Ovary (tissue), 9 donors: ENCODE data around the gene KRT35. TPM values are rescaled to one million over a fixed set of nuclear protein-coding genes. Genes with fewer than 3 reads are reported as not detected.

Experiments
- DNase-seq, 5 donors: peaks; one replicate each; pipeline ENCODE4 v3.0.0-alpha.2; 2019 to 2020
- H3K27ac ChIP-seq, 2 donors: fragments of 200-600 bp; one replicate each; pipeline versions ENCODE4 v1.5.1 to v1.8.0; 2019 to 2022
- H3K27me3 ChIP-seq: fragments of 200-600 bp; one replicate; pipeline ENCODE4 v1.8.0; 2022
- H3K36me3 ChIP-seq: fragments of 200-600 bp; sonication (generic); one replicate; pipeline ENCODE4 v1.5.1; 2019
- H3K4me1 ChIP-seq: one replicate; pipeline ENCODE4 v1.8.1; 2013; ENCODE audit warnings: mild to moderate bottlenecking, moderate library complexity; ENCODE audit not compliant: insufficient read depth
- H3K4me3 ChIP-seq: fragments of 200-600 bp; sonication (generic); one replicate; pipeline ENCODE4 v1.5.1; 2017
- H3K9me3 ChIP-seq, 2 donors: fragments of 200-600 bp in 1 of 2; sonication (generic) in 1 of 2; one replicate each; pipeline versions ENCODE4 v1.5.1 to v1.8.1; 2013 to 2019; ENCODE audit warnings: mild to moderate bottlenecking in 1 of 2, moderate library complexity in 1 of 2
- CTCF ChIP-seq, 3 donors: fragments of 450-650 bp in 2 of 3; fragments of 200-600 bp in 1 of 3; IDR thresholded peaks; one replicate each; pipeline versions ENCODE4 v1.5.1 to v1.8.0; 2016 to 2022; ENCODE audit warnings: antibody characterized with exemption in 3 of 3, mild to moderate bottlenecking in 1 of 3
- EP300 ChIP-seq: sonication (generic); formaldehyde crosslinking; IDR thresholded peaks from one replicate; pipeline ENCODE4 v1.6.1; 2017; ENCODE audit warnings: antibody characterized with exemption
- POLR2A ChIP-seq: fragments of 450-650 bp; IDR thresholded peaks from one replicate; pipeline ENCODE4 v1.6.1; 2017; ENCODE audit warnings: antibody characterized with exemption, mild to moderate bottlenecking, moderate library complexity
- WGBS, 3 donors: extraction: QIAGEN DNeasy Blood & Tissue Kit in 1 of 3; methylation state at CpG; one replicate each; pipeline versions ENCODE4 v1.1.5 to v1.1.7; 2013 to 2017; 5-methylcytosine and 5-hydroxymethylcytosine counted together
- intact Hi-C, 4 donors: fragments of 100-400 bp; cut with DNase I; formaldehyde crosslinking; loops; one replicate each; pipeline versions ENCODE4 v1.11.0 to v1.15.1; 2022 to 2023
- polyA plus RNA-seq, 2 donors: library from polyadenylated mRNA; stranded (reverse); fragments of 200-250 nt in 1 of 2; fragments of 350-450 nt in 1 of 2; fragmentation: Illumina TruSeq in 1 of 2; extraction: RNeasy Lipid Tissue Mini Kit (QIAGEN cat#74804) in 1 of 2; gene quantifications; one replicate each; pipeline ENCODE4 v1.2.3, GENCODE V29; 2013 to 2014
- total RNA-seq, 7 donors: library from RNA; depleted of rRNA in 2 of 7; stranded (reverse); fragments of >200 nt in 2 of 7; fragmentation: NEBNext Ultra II Directional in 3 of 7; extraction: Animal tissue kit (Norgen Biotek cat#: 25700) in 3 of 7; gene quantifications; one replicate each; pipeline versions ENCODE4 v1.1.0 to v1.2.4, GENCODE V29; 2016 to 2023
- donor health status: DM: no; HTN: no; CAD: no; lungs with moderate emphysema.
- donor health status: DM: no; HTN: no; CAD: no.
- donor health status: Bipolar disorder and iron deficiency.
- donor health status: DM: yes; HTN: yes; CAD: no.
- donor health status: DM: no; HTN: no; CAD: no.
- donor health status: DM: yes; HTN: yes; CAD: no.

KRT35 gene
- total and polyA plus RNA-seq, 9 donors: not detected

GRCh38 chr17:41478237-41478636 is 2.7 kb downstream of the KRT35 start:
- intact Hi-C loops: no loop called here
- H3K4me3 ChIP-seq: no peak overlapping the region
- no peaks in the 10 kb centered on the region for H3K9me3 ChIP-seq
- DNase-seq: no peak
- H3K27me3 ChIP-seq: no peaks in the 10 kb centered on the region
- no peaks in the 10 kb centered on the region for H3K36me3 ChIP-seq
- TF ChIP-seq CTCF (IDR thresholded peaks at IDR 0.05): no peak
- peaks cover 4% of the 10 kb centered on the region for H3K4me1 ChIP-seq
- no peak overlapping the region for H3K27ac ChIP-seq
- WGBS, 3 donors: 84 to 91% (median 90%) methylated on average over 8 of the region's 8 CpGs

DNA sequence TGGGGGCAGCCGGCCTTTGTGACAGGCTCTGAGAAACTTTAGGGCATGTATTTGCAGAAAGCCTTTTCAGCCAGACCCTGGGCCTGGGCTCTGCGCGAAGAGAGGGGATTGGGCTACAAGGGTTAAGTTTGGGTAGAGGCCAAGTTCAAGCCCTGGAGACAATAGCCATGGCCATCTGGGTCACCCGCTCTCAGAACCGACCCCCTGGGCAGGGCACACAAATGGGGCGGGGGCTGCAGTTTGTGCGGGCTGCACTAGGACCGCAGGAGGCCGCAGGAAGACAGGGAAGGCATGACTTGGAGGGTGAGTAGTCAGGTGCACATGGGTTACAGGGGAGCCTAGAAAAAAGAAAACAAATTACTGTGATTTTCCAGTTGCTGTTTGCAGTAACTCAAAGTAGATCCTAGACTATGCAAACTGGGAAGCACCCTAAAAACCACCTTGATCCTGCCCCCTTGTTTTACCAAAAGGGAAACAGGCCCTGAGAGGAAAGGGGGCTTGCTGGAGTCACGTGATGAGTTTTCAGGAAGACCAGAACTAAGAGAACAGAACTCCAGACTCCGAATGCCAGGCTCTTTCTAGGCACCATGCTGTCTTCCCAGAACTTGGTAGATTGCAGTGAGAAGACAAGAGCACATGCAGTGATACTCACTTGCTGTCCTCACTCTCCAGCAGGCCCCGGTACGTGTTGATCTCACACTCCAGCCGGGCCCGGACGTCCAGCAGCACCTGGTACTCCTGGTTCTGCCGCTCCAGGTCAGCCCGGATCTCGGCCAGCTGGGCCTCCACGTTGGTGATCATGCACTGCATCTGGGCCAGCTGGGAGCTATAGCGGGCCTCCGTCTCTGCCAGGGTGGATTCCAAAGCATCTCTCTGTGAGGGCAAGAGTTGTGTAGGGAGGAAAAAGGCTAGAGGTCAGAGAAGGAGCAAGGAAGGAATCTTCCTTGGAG is 3.8 kb downstream of the KRT35 start:
- Histone ChIP-seq H3K4me3 (no peak overlapping the region), H3K9me3 (no peaks in the 10 kb centered on the region), H3K4me1 (peaks cover 4% of the 10 kb centered on the region), H3K27me3 (no peaks in the 10 kb centered on the region), H3K36me3 (no peaks in the 10 kb centered on the region), H3K27ac (no peak overlapping the region)
- DNase-seq: peak in 2 of 5 donors; percentile 25 to 57
- WGBS, 3 donors: 60 to 76% (median 67%) methylated on average over 22 of the region's 22 CpGs
- intact Hi-C loops: no loop called here
- TF ChIP-seq CTCF (IDR thresholded peaks at IDR 0.05): no peak
- TF ChIP-seq EP300: no peak
- TF ChIP-seq POLR2A: no peak

- H3K9me3 ChIP-seq: no peaks in the 10 kb centered on the region
- no peaks in the 10 kb centered on the region for H3K27me3 ChIP-seq
- H3K4me3 ChIP-seq: no peak overlapping the region
- H3K36me3 ChIP-seq: no peaks in the 10 kb centered on the region
- 96 to 100% (median 97%) methylated on average over 4 of the region's 4 CpGs for WGBS, 3 donors
- intact Hi-C loops: no loop called here
- no peak for TF ChIP-seq EP300
- TF ChIP-seq POLR2A: no peak
- TF ChIP-seq CTCF (IDR thresholded peaks at IDR 0.05): no peak
- H3K27ac ChIP-seq: no peak overlapping the region
- peak in 1 of 5 donors; percentile 4 for DNase-seq
- H3K4me1 ChIP-seq: peaks cover 4% of the 10 kb centered on the region
These were observed 5.5 kb downstream of the KRT35 start for GRCh38 chr17:41475421-41475820.

GRCh38 chr17:41474863-41475262 is 6.1 kb downstream of the KRT35 start:
- Histone ChIP-seq H3K4me1 (peaks cover 4% of the 10 kb centered on the region), H3K36me3 (no peaks in the 10 kb centered on the region), H3K27me3 (no peaks in the 10 kb centered on the region), H3K4me3 (no peak overlapping the region), H3K9me3 (no peaks in the 10 kb centered on the region), H3K27ac (no peak overlapping the region)
- peak in 1 of 5 donors; percentile 5 for DNase-seq
- 66 to 77% (median 71%) methylated on average over 8 of the region's 8 CpGs for WGBS, 3 donors
- intact Hi-C loops: no loop called here
- TF ChIP-seq EP300 (no peak), POLR2A (no peak), CTCF (IDR thresholded peaks at IDR 0.05) (no peak)
